EL (cell line): ENCODE results near the gene IGFBP2.
A peak's percentile ranks its signal among the peaks of the same experiment; 100 is the strongest.

ENCODE experiments used
- DNase-seq: peaks from one replicate; pipeline ENCODE4 v3.0.0-alpha.2; 2016

IGFBP2 gene

DNA sequence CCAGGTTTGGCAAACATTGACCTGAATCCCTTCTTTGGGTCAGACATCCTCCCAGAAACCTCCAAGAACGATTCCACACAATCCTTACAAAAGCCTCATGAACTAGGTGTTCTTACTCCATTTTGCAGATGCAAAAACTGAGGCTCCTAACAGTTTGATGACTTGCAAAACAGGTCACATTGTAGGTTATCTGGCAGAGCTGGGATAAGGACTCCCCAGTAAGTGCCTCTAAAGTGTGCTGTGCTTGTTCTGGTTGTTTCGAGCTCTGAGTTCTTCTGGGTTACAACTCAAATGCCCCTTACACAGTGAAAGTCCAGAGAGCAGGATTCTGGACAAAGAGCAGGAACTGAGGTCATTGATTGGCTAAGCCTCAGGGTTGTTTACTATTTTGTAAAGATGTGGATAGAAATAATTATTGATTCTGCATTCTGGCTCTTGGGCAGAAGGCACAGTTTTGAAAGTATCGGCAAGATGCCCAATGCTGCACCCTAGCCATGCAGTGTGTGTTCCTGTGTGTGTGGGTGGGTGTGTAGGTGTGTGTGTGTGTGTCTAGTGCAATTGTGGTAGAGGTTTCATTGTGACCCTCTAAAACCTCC lies 17.0 kb upstream of the IGFBP2 start:
- DNase-seq = no peak

DNA sequence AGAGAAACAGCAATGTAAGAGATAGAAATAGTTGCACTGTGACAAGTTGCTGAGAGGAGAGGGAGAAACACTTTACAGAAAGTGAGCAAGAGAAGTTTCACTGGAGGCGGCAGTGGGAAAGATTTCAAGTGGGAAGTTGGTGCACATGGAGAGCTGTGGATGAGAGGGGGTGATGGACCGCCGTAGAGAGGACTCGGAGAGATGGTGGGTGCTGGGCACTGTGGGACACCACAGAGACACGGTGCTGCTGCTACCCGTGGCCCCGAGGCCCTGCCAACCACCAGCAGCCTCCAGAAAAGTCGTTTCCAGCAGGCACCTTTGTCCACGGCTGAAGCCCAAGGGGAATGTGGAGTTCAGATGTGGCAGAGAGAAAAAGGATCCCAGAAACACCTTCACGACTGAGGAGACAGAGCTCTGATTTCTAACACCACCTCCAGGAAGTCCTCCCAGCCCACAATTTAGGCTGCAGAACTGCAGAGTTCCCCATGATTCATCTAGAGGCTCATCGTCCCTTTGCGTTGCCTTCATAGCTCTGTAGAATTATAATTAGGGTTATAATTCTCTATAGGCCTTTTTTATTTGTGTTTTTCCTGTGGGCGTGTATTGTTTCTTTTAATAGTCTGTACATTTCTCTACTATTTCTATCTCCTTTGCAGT lies 15.9 kb upstream of the IGFBP2 start:
- DNase-seq = no peak

DNA sequence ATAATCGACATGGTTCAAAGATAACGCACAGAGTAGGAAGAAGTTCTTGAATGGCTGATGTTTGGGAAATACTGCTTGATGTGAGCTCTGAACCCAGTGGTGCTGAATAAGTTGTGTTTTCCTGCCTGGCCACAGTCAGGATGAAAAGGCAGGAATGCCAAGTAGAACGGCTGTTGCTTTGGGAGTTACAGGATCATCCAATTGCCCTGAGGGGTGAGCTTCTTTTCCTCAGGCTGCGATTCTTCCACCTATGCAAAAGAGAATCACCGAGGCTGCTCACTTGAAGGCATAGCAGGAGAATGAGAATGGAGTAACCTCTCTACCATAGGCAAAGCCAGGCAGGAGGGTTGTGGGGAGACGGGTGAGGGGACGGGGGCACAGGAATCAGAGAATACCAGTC lies 14.4 kb upstream of the IGFBP2 start:
- no peak for DNase-seq

DNA sequence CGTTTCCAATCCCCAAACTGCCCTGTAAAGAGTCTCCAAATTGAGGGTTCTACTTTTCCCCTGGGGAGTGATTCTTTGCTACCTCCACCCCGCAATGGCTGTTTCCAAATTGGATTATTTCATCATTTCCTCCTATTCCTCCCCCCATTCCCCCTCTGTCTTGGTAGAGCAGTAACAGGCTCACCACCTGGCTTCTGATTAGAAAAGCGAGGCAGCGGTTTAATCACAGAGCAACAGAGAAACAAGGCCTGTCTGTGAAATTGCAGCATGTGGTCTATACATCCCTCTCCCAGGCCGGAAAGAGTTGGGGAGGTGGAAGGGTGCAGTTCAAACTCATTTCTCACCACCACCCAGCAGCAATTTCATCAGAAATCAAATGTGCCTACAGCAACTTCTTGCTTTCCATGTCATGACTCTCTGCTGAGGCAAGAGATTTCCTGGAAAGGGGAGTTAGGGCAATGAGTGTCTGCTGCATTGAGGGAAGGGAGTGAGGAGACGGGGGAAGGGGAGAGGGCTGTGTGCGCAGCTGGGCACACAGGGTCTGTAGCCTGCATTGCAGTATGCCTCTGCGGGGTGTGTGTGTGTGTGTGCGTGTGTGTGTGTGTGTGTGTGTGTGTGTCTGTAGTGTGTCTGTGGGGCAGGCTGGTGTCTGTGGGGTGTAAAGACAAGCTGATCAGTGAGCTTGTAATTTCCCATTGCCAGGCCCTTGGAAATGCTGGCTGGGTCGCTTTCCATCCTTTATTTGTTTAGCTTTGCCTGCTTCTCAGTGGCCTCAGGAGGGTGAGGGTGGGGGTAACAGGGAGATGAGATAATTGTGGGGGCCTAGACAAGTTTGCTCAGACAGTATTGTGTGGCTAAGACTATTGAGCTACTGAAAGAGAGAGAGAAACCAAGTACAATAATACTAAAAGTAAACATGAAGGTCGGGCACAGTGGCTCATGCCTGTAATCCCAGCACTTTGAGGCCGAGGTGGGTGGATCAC lies 13.5 kb upstream of the IGFBP2 start:
- no peak for DNase-seq

DNA sequence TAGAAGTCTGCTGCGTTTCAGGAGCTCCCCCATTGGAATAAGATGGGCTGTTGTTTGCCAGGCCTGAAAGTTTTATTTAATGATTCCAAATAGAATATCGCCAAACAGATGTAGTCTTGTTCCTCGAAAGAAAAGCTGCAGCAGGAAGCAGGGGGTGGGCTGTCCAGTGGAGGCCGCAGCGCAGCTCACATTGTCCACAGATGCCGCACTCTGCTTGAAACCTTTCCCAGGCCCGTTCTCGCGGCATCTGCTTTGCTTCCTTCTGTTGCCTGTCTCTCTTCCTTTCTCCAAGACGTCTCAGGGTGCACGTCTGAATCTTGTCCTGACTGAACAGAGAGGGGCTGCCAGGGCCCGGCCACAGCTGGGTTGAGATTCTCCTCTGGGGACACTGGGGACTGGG lies 12.4 kb upstream of the IGFBP2 start:
- no peak for DNase-seq

DNA sequence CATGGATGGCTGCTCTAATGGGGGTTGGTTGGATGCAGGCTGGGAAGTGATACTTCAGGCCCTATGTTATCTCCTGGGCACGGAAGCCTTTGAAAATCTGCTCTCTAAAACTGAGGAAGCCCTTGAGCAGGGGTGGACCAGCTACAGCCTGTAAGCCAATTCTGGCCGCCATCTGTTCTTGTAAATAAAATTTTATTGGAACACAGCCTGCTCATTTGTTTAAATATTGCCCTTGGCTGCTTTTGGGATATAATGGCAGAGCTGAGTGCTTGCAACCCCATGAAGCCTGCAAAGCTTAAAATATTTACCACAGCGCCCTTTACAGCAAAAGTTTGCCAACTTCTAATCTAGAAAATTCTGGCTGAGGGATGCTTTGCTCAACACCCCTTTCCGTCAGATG lies 11.9 kb upstream of the IGFBP2 start:
- DNase-seq = no peak

DNA sequence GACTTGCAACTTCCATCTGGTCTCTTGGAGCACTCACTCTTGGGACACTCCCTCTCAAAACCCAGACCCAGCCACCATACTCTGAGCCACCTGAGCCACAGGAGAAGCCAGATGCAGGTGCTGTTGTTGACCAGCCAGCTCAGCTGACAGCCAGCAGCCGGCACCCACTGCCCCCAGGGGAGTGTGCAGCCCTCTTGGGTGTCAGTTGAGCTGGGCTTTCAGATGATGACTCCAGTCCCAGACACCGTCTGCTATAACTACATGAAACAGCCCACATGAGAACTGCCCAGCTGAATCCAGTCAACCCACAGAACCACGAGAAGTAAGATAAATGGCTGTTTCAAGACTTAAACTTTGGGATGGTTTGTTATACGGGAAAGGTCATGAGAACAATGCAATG lies 10.7 kb upstream of the IGFBP2 start:
- no peak for DNase-seq

DNA sequence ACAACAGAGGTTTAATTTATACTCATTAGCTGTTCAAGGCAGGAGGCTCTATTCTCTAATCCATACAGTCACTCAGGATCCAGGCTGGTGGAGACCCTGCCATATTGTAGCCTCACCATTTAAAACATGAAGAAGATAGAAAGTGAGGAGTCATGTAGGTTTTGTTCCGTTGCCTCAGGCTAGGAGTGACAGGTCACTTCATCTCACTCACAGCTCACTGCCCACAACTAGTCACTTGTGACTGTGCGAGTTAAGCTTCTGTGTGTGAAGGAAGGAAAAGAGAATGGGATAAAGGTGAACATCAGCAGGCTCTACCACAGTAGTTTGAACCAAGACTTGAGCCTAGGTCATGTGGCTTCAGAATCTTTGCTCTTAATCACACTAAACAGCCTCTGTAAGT lies 9.0 kb upstream of the IGFBP2 start:
- DNase-seq = no peak

DNA sequence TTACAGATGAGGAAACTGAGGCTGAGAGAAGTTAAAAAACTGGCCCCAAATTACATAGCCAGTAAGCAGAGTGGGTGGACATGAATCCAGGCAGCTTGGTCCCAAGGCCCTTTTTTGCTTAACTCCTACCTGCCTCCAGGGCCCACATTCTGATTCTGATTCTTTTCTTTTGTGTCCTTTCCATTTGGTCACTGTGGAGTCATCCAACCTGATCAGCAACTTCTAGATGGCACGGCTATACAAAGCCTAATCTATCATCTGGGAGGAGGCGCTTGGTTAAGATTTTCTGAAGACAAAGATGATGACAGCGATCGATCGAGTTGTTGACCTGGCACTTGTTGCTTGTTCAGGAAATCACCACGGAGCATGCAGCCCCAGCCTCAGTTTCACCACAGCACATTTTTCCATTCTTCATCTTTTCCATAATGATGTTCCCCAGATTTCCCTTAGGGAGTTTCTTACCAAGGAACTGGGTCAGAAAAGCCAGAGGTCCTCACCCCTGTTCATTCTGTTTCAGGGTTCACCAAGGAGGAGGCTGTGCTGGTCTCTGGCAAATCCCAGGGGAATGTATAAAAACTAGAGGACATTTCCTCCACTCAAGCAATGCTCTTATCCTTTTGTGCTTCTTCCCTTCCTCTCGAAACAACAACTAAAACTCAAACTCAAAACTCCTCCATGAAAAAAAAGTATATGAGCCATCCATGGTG lies 6.9 kb upstream of the IGFBP2 start:
- DNase-seq = no peak

DNA sequence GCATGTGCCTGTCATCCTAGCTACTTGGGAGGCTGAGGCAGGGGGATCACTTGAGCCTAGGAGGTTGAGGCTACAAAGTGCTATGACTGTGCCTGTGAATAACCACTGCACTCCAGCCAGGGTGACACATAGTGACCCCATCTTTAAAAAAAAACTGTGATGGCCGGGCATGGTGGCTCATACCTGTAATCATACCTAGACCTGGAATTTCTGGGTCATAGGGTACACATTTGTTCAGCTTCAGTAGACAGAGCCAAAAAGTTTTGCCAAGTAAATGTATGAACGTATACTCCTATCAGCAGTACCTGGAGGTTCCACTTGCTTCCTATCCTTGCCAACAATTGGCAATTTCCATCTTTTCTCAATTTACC lies 6.4 kb upstream of the IGFBP2 start:
- no peak for DNase-seq

DNA sequence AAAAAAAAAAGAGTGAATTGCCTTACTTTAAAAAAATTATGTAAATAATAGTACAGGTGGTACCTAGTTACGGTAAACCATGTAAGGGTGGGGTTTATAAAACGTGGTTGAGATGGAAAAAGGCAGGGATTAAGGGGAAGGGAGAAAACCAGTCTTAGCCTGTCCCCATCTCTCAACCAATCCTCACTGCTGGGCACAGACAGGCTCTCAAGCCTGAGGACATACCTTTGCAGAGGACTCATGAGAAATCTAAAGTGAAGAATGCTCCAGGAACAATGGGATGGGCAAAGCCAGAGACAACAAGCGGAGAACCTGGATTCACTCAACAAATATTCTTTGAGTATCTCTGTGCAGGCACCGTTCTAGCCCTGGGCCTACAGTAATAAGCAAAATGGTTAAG lies 3.4 kb upstream of the IGFBP2 start:
- DNase-seq = no peak

DNA sequence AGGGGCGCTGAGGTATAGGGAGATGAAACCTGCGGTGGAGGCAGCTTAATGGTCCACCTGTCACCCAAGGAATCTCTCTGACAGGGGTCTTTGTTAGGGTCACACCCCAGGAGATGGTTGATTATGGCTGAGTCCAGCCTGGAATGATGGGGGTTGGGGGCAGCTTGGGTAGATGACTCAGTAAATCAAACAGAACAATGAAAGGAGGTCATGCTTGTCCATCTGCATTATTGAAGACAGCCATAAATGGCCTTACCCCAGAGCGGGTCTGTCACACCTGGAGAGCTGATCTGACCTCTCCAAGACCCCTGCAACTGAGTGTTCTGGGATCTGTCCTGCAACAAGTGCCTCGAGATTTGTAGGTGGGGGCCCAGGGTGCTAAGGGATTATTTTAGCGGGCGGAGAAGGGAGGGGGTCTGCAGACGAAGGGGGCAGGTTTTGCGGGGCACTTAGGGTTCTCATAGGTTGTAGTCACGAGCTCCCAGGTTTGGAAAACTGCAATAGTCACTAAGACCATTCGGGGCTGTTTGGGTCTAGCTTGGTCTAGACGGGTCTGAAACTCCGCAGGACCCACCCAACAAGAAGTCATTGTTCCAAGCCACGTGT lies 771 bp upstream of the IGFBP2 start:
- DNase-seq = no peak

DNA sequence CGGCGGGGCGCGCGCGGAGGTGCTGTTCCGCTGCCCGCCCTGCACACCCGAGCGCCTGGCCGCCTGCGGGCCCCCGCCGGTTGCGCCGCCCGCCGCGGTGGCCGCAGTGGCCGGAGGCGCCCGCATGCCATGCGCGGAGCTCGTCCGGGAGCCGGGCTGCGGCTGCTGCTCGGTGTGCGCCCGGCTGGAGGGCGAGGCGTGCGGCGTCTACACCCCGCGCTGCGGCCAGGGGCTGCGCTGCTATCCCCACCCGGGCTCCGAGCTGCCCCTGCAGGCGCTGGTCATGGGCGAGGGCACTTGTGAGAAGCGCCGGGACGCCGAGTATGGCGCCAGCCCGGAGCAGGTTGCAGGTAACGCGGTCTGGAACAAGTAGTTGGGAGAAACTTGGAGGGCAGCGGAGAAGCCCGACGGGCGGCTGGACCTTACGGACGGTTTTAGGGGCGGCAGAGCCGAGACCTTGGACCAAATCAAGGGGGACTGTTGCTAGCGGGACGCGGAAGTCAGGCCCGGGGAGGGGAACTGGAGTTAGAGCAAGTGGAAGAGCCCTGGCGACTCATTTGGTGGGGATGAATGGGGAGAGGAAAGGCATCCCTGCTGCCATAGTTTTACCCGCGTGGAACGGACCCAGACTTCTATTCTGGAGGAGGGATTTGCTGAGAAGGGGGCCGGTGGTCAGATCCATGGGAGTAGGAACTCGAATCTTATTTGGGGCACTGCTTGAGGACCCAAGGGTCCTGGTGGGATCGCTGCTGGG lies 573 bp downstream of the IGFBP2 start:
- DNase-seq = peak; percentile 20

DNA sequence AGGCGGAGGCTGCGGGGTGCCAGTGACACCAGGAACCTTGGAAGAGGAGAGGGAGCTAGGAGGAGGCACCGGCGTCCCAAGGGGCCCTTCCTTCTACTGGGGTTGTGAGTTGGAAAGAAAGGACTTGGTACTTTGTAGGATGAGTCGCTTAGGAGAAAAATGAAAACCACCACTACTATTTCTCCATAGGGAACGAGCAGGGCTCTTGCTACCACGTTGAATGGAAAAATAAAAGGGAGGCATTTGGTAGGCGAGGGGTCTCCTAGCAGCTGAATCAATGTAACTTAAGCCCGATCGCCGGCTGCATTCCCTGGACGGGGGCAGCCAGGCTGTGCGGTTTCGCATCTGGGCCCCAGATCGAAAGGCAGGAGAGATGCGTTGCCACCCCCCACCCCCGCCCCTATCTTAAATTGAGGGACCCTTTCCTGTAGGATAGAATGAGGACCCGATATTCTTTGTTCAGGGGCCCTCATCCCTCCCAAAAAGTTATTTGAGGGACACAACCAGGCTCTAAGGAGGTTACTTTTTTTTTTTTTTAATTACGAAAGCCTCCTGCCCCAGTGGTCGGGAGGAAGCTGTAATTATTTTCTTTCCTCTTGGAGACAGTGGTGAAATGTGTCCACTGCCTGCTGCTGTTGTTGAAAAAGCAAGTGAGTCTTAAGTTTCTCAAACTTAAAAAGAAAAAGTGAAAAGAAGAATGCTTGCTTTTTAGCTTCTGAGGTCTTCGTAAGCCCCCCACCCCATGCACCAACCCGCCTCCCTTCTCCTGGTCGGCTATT lies 1.3 kb downstream of the IGFBP2 start:
- no peak for DNase-seq

DNA sequence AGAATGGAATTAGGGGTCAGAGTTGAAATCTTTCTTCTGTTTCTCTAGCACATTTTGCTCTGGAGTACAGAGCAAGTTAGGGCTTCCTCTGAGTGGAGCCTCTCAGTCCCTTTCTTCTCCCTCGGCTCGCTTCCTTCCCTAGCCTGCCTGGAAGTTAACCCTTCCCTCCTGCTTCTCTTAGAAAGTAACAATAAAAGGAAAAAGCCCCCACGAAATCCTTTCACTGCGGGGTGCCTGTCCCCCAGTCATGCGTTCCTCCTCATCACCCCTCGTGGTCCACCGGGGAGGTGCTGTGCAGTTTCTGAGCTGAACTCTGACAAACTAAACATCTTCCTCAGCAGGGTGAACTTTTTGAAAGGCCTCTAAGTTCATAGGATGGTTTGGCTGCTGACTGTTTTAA lies 2.0 kb downstream of the IGFBP2 start:
- DNase-seq = no peak

DNA sequence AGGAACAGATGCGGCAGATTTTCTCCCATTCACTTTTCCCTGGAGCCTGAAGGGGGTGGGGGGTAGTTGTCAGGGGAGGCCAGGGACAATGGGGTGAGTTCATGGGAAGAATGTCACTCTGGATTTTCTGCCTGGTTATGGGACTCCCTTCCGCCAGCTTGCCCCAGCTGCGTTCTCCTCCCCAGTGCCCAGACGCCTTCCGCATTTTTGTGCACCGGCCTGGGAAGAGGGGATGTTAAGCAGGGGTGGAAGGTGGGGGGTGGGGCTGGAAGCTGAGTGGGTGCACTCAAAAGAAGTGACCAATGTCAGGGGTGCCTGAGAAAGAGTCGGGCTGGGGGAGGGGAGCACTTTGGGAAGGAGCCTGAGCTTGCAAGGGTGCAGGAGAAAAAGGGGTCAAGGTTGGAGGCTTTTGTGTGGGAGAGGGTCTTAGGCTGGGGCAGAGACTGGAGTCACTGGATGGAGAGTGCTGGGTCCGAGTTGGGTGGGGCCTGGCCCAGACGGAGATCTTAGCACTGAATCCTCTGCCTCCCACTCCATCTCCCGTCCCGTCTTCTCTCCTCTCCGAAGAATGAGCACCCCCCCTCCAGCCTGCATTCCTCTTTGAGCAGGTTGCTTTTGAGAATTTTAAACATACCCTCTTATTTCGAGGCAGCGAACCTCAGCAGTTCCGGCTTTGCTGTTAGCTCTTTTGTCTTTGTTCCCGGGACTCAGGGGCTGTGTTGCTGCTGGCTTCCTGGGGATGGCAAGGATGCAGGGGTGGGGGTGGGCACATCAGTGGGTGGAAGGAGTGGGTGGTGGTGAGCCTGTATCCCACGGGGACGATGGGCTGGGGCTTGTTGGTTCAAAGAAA lies 2.7 kb downstream of the IGFBP2 start:
- no peak for DNase-seq

DNA sequence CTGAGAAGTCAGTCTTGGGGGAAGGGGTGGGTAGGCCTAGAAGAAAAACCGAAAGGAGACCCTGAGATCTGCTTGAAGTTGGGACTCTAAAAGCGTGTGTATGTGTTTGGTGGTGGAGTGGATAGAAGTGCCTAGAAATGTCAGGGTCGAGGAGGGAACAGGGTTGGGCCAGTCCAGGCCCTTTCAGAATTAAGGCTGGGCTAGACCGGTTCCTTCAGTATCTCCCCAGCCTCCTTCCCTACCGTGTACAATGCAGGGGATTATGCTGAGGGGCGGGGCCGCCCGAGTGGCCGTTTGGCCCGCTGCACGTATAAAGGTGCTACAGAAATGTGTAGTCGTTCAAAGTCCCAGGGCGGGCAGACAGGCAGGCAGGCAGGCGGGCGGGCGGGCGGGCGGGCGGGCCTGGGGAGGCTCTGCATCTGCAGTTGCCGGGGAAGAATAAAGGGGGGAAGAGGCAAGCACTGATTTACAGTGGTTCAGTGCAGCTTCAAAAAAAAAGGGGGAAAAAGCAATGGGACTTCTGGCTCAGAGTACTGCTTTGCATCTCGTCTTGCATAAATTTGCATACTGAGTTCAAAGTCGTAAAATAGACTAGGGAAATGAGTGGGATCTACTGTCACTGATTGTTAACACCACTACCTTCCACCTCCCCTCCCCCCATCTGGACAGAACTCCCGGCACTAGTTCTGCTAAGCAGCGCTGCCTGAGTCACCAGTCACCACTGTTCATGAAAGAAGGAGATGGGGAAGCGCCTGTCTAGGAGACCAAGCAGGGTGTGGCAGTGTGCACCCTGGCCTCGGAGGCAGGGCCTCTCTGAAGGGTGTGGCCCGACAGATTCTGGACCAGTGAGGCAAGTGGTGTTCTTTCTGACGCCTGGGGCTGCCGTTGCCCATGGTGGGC lies 3.6 kb downstream of the IGFBP2 start:
- peak; percentile 68 for DNase-seq

DNA sequence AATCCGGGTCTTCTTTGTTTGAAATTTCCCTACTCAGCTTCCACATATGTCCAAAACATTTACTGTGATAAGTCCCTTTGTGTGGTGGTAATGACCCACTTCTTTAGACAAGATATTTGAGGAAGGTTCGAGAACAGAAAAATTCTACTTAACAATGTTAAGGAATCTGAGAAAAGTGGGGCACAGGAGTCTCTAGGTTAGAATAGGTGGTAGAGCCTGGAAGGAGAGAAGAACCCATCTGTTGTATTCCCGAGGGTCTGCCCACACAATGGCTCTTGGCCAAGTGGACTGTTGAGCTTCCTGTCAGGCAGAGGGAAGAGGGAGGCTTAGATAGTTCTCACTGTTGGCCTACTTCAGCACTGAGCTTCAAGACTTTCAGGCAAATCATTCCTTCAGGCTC lies 4.3 kb downstream of the IGFBP2 start:
- DNase-seq = no peak

DNA sequence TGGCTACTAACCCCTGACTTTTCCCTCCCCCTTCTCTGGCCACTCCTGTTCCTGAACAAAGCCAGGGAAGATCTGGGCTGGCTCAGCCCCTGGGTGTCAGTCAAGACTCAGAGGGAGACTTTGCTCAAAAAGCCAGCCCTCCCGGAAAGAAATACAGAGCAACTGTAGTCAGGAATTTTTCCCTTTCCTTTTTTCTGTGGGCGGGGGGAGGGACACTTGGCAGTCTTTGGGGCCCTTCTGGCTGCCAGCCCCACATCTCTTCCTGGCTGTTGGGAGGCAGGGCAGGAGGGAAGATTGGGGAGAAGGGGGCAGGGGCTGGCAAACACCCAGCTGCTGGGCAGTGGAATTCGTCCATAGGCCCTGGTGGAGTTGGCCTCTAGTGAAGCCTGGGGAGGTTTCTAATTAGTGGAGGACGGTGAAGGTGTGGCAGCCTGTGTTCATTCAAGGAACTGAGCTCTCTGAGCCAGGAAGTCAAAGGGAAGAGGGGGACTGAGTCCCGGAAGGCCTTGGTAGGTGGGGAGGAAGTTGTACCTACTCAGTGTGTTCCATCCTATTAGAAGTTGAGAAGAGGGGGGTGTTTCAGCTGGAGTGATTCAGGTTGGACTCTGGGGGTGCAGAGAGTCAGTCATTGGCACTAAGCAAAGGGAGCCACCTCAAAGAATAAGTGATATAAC lies 10.9 kb downstream of the IGFBP2 start:
- peak; percentile 40 for DNase-seq
